SK-N-SH (cell line): ENCODE data around the gene FAM107A. TPM values are rescaled to one million over a fixed set of nuclear protein-coding genes. Genes with fewer than 3 reads are reported as not detected.

Source experiments
- CTCF ChIA-PET: fragments of 300-600, 350-600 bp; formaldehyde crosslinking; extraction: SDS; loops from one replicate; lab custom pipeline; 2021; lab: Yijun Ruan, JAX
- POLR2A ChIA-PET: fragments of 350-600 bp; sonication (Branson Sonifier 250); formaldehyde crosslinking; extraction: SDS; loops from one replicate; lab custom pipeline; 2020; ENCODE audit warnings: antibody characterized with exemption, inconsistent platforms; lab: Yijun Ruan, JAX
- DNase-seq: peaks from one replicate; pipeline ENCODE4 v3.0.0; 2012
- H2AFZ ChIP-seq: fragments of 200-600 bp; sonication (generic); 2 replicates; pipeline ENCODE4 v1.8.1; 2016; ENCODE audit warnings: antibody characterized with exemption, mild to moderate bottlenecking, low read depth
- H3F3A ChIP-seq: fragments of 200-600 bp; sonication (generic); replicated peaks from 2 replicates; pipeline ENCODE3; 2016; ENCODE audit warnings: antibody characterized with exemption, mild to moderate bottlenecking; ENCODE audit not compliant: insufficient read depth
- H3K27ac ChIP-seq, 2 experiments: fragments of 200-500 bp in 1 of 2; fragments of 200-600 bp in 1 of 2; sonication (Bioruptor generic) in 1 of 2; sonication (generic), shearing (Covaris generic) in 1 of 2; 2 replicates each; pipeline versions ENCODE4 v1.5.1 to v1.6.1; 2014 to 2016; ENCODE audit warnings: low read depth in 2 of 2, inconsistent platforms in 1 of 2, low read length in 1 of 2, mild to moderate bottlenecking in 1 of 2, mixed read lengths in 1 of 2
- H3K27me3 ChIP-seq: fragments of 200-600 bp; sonication (generic), shearing (Covaris generic); 2 replicates; pipeline ENCODE4 v1.6.1; 2016; ENCODE audit warnings: mixed run types; ENCODE audit not compliant: insufficient read depth
- H3K36me3 ChIP-seq, 2 experiments: fragments of 200-500 bp in 1 of 2; fragments of 200-600 bp in 1 of 2; sonication (Bioruptor generic) in 1 of 2; sonication (generic) in 1 of 2; replicated peaks in 1 of 2; 2 replicates each; pipeline versions ENCODE3 to v1.5.1; 2014 to 2016; ENCODE audit warnings: low read length in 1 of 2, mild to moderate bottlenecking in 1 of 2; ENCODE audit not compliant: insufficient read depth in 2 of 2, control insufficient read depth in 1 of 2
- H3K4me1 ChIP-seq, 2 experiments: fragments of 200-500 bp in 1 of 2; fragments of 200-600 bp in 1 of 2; sonication (Bioruptor generic) in 1 of 2; sonication (generic), shearing (Covaris generic) in 1 of 2; 2 replicates each; pipeline versions ENCODE4 v1.5.1 to v1.6.1; 2014 to 2016; ENCODE audit warnings: low read depth in 1 of 2, low read length in 1 of 2, mixed run types in 1 of 2; ENCODE audit not compliant: insufficient read depth in 2 of 2, control insufficient read depth in 1 of 2
- H3K4me2 ChIP-seq: fragments of 200-600 bp; sonication (generic), shearing (Covaris generic); 2 replicates; pipeline ENCODE4 v1.6.1; 2017; ENCODE audit warnings: mixed run types
- H3K4me3 ChIP-seq, 2 experiments: fragments of 200-500 bp in 1 of 2; fragments of 200-600 bp in 1 of 2; sonication (Bioruptor generic) in 1 of 2; sonication (generic), shearing (Covaris generic) in 1 of 2; 2 replicates each; pipeline versions ENCODE4 v1.5.1 to v1.8.1; 2014 to 2016; ENCODE audit warnings: low read depth in 2 of 2, inconsistent platforms in 1 of 2, low read length in 1 of 2, mild to moderate bottlenecking in 1 of 2, mixed read lengths in 1 of 2, moderate library complexity in 1 of 2
- H3K79me2 ChIP-seq: fragments of 200-600 bp; sonication (generic); 2 replicates; pipeline ENCODE4 v1.8.1; 2017; ENCODE audit warnings: mild to moderate bottlenecking; ENCODE audit not compliant: insufficient read depth
- H3K9ac ChIP-seq: fragments of 200-600 bp; sonication (generic); 2 replicates; pipeline ENCODE4 v1.6.1; 2017; ENCODE audit warnings: mixed run types
- H3K9me2 ChIP-seq: fragments of 200-600 bp; sonication (generic); 2 replicates; pipeline ENCODE4 v1.6.1; 2017; ENCODE audit warnings: mixed run types
- H3K9me3 ChIP-seq: fragments of 200-600 bp; sonication (generic); 2 replicates; pipeline ENCODE4 v1.6.1; 2017; ENCODE audit warnings: mixed run types, mild to moderate bottlenecking, moderate library complexity
- H4K20me1 ChIP-seq: fragments of 200-600 bp; sonication (generic); 2 replicates; pipeline ENCODE4 v1.6.1; 2017; ENCODE audit warnings: mild to moderate bottlenecking, mixed run types; ENCODE audit not compliant: insufficient read depth
- CTCF ChIP-seq: fragments of 200-600 bp; sonication (generic); IDR thresholded peaks from 2 replicates; pipeline ENCODE4 v1.6.1; 2017; ENCODE audit warnings: antibody characterized with exemption, mild to moderate bottlenecking, moderate library complexity
- EP300 ChIP-seq, 2 experiments: IDR thresholded peaks; 2 replicates each; pipeline versions ENCODE4 v1.4.0 to v1.6.1; 2012; ENCODE audit warnings: borderline replicate concordance in 1 of 2, low read depth in 1 of 2, low read length in 1 of 2
- FOXJ3 ChIP-seq: sonication (generic); formaldehyde crosslinking; IDR thresholded peaks from 2 replicates; pipeline ENCODE4 v1.5.1; 2020; ENCODE audit warnings: mild to moderate bottlenecking, missing genetic modification reagents
- FOXM1 ChIP-seq: IDR thresholded peaks from 2 replicates; pipeline ENCODE4 v1.4.0; 2012; ENCODE audit warnings: low read depth, mild to moderate bottlenecking
- GABPA ChIP-seq: IDR thresholded peaks from 2 replicates; pipeline ENCODE4 v1.4.0; 2012; ENCODE audit warnings: low read depth, mild to moderate bottlenecking
- JUND ChIP-seq: IDR thresholded peaks from 2 replicates; pipeline ENCODE4 v1.4.0; 2012
- MAX ChIP-seq: IDR thresholded peaks from 2 replicates; pipeline ENCODE4 v1.4.0; 2012; ENCODE audit warnings: low read depth
- MXI1 ChIP-seq: IDR thresholded peaks from 2 replicates; pipeline ENCODE4 v1.6.1; 2012; ENCODE audit warnings: mild to moderate bottlenecking, low read depth, low read length, improper control_type of control experiment
- NFIC ChIP-seq: IDR thresholded peaks from 2 replicates; pipeline ENCODE4 v1.4.0; 2012; ENCODE audit warnings: borderline replicate concordance
- NRF1 ChIP-seq: IDR thresholded peaks from 2 replicates; pipeline ENCODE4 v1.6.1; 2012; ENCODE audit warnings: low read depth, mild to moderate bottlenecking, low read length
- PBX3 ChIP-seq: IDR thresholded peaks from 2 replicates; pipeline ENCODE4; 2012
- POLR2AphosphoS5 ChIP-seq: IDR thresholded peaks from 2 replicates; pipeline ENCODE4 v1.6.1; 2012; ENCODE audit warnings: low read depth, low read length
- RCOR1 ChIP-seq: fragments of 150-350 bp; IDR thresholded peaks from 2 replicates; pipeline ENCODE4 v1.6.1; 2017; ENCODE audit warnings: antibody characterized with exemption, low read length
- SIN3A ChIP-seq: IDR thresholded peaks from 2 replicates; pipeline ENCODE4 v1.6.1; 2012; ENCODE audit warnings: low read depth, mild to moderate bottlenecking, low read length, moderate library complexity, borderline replicate concordance
- SMC3 ChIP-seq: IDR thresholded peaks from 2 replicates; pipeline ENCODE4 v1.6.1; 2012; ENCODE audit warnings: low read depth, low read length, improper control_type of control experiment
- TAF1 ChIP-seq: IDR thresholded peaks from 2 replicates; pipeline ENCODE4 v1.6.1; 2012; ENCODE audit warnings: low read depth, mild to moderate bottlenecking, low read length, moderate library complexity, borderline replicate concordance
- TCF12 ChIP-seq: IDR thresholded peaks from 2 replicates; pipeline ENCODE4 v1.4.0; 2012
- TEAD4 ChIP-seq: IDR thresholded peaks from 2 replicates; pipeline ENCODE4 v1.4.0; 2012; ENCODE audit warnings: mild to moderate bottlenecking, borderline replicate concordance; ENCODE audit not compliant: insufficient read depth
- USF2 ChIP-seq: fragments of 150-350 bp; IDR thresholded peaks from 2 replicates; pipeline ENCODE4 v1.6.1; 2017; ENCODE audit warnings: antibody characterized with exemption, low read length, low read depth, borderline replicate concordance
- ZBTB33 ChIP-seq: IDR thresholded peaks from 2 replicates; pipeline ENCODE4 v1.4.0; 2012; ENCODE audit warnings: low read depth, borderline replicate concordance
- WGBS: methylation state at CpG from one replicate; pipeline ENCODE4 v1.1.6; 2017; ENCODE audit warnings: low lambda C conversion rate; 5-methylcytosine and 5-hydroxymethylcytosine counted together
- polyA plus RNA-seq, 3 experiments: library from polyadenylated mRNA; depleted of rRNA; stranded (reverse); fragments of >200 nt; gene quantifications; 2 replicates each; pipeline ENCODE4 v1.2.3, GENCODE V29; 2012

FAM107A gene
- polyA plus RNA-seq, 1 of the 3 experiments (the other 2 are of a cell fraction): 0.02 TPM

DNA sequence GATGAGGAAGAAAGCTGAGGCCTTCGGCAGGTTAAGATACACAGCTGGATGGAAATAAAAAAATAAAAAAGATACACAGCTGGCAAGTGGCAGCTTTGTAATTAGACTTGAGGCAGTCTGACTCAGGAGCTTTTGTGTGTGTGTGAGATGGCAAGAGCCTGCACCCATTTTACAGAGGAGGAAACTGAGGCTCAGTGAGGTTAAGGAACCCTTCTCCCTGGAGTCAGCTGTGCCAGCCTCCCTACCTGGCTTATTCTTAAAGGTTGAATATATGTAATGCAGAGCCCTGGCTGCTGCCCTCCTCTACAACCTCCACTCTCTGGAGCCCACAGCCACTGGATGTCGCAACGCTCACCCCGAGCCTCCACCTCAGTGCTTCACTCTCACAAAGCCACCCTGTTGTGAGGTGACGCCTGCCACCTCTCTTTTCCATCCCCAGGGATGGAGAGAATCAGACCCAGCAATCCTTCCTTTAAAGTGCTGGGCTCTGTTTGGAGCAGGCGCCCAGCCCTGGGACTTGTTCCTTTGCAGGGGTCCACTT lies 20.6 kb upstream of the FAM107A start (continued):
- TF ChIP-seq USF2: no peak
- TF ChIP-seq NFIC: no peak
- TF ChIP-seq NRF1: no peak
- no peak for TF ChIP-seq GABPA

- H3K36me3 ChIP-seq: no peaks in the 10 kb centered on the region
- CTCF ChIA-PET: interaction anchor here (0.6 to 1.6 kb wide), 6 partner anchors 9 to 27 kb away, joined by 3 to 5 read pairs (median 3); no protein-coding TSS in a partner anchor
- no peaks in the 10 kb centered on the region for H3F3A ChIP-seq
- H3K9me2 ChIP-seq: no peaks in the 10 kb centered on the region
- no peak overlapping the region for H2AFZ ChIP-seq
- no peak overlapping the region for H3K9ac ChIP-seq
- no peaks in the 10 kb centered on the region; the same call in none of the 2 replicates for H3K27me3 ChIP-seq
- TF ChIP-seq RCOR1 (no peak), FOXJ3 (CRISPR knock-in tag) (no peak), CTCF (no peak), MAX (no peak), POLR2AphosphoS5 (no peak)
- no peaks in the 10 kb centered on the region for H3K79me2 ChIP-seq
- H3K4me3 ChIP-seq: no peak overlapping the region
- H3K4me2 ChIP-seq: no peak overlapping the region
- H4K20me1 ChIP-seq: no peaks in the 10 kb centered on the region
- DNase-seq: no peak
- H3K9me3 ChIP-seq: no peaks in the 10 kb centered on the region
- 40% methylated on average over 4 of the region's 4 CpGs for WGBS
- no peak overlapping the region for H3K27ac ChIP-seq
- H3K4me1 ChIP-seq: no peaks in the 10 kb centered on the region
- POLR2A ChIA-PET: no interaction called here
These were observed 19.8 kb upstream of the FAM107A start for GRCh38 chr3:58596834-58597518.

GRCh38 chr3:58594117-58594516 lies 16.9 kb upstream of the FAM107A start:
- WGBS: 69% methylated on average over 5 of the region's 5 CpGs
- Histone ChIP-seq H3K27me3 (no peaks in the 10 kb centered on the region; the same call in none of the 2 replicates), H3F3A (no peaks in the 10 kb centered on the region)
- TF ChIP-seq SIN3A (no peak), GABPA (no peak), MXI1 (no peak), SMC3 (no peak), EP300 (IDR thresholded peaks at IDR 0.05; ENCODE audit: borderline replicate concordance in 1 of 2, low read depth in 1 of 2, low read length in 1 of 2) (no peak), TAF1 (no peak), ZBTB33 (no peak), JUND (no peak), TCF12 (no peak), PBX3 (no peak), FOXM1 (no peak), TEAD4 (no peak), FOXJ3 (CRISPR knock-in tag) (no peak)

More at GRCh38 chr3:58594117-58594516, 16.9 kb upstream of the FAM107A start:
- H3K4me3 ChIP-seq: no peak overlapping the region
- no peak overlapping the region for H2AFZ ChIP-seq
- H3K36me3 ChIP-seq: no peaks in the 10 kb centered on the region
- no peaks in the 10 kb centered on the region for H3K4me1 ChIP-seq
- no peak overlapping the region for H3K9ac ChIP-seq
- H3K79me2 ChIP-seq: no peaks in the 10 kb centered on the region
- ChIA-PET POLR2A (no interaction called here), CTCF (interaction anchor here (0.7 to 1.5 kb wide), 2 partner anchors 25 to 36 kb away, joined by 3 to 6 read pairs; no protein-coding TSS in a partner anchor)
- no peaks in the 10 kb centered on the region for H3K9me2 ChIP-seq
- H3K4me2 ChIP-seq: no peak overlapping the region
- H3K27ac ChIP-seq: no peak overlapping the region
- DNase-seq: no peak
- H4K20me1 ChIP-seq: no peaks in the 10 kb centered on the region
- H3K9me3 ChIP-seq: no peaks in the 10 kb centered on the region
